H1 (cell line): ENCODE data around the gene PBX1. TPM values are rescaled to one million over a fixed set of nuclear protein-coding genes. Genes with fewer than 3 reads are reported as not detected.

ENCODE experiments used
- ATF2 ChIP-seq: IDR thresholded peaks from 2 replicates; pipeline ENCODE4 v1.6.1; 2012; ENCODE audit warnings: low read length, inconsistent platforms
- ATF3 ChIP-seq: IDR thresholded peaks from 2 replicates; pipeline ENCODE4 v1.6.1; 2011; ENCODE audit warnings: low read depth, mild to moderate bottlenecking, low read length; ENCODE audit not compliant: insufficient read depth
- BACH1 ChIP-seq: IDR thresholded peaks from 2 replicates; pipeline ENCODE4 v1.6.1; 2012; ENCODE audit warnings: low read length, improper control_type of control experiment
- CEBPB ChIP-seq: IDR thresholded peaks from 2 replicates; pipeline ENCODE4 v1.6.1; 2012; ENCODE audit warnings: low read depth, low read length
- CTBP2 ChIP-seq: IDR thresholded peaks from 2 replicates; pipeline ENCODE4 v1.7.0; 2011; ENCODE audit warnings: borderline replicate concordance, mild to moderate bottlenecking, moderate library complexity, mixed read lengths, low read length; ENCODE audit not compliant: insufficient read depth, insufficient read length
- EZH2 ChIP-seq: fragments of 200-600 bp; sonication (generic); IDR thresholded peaks from 2 replicates; pipeline ENCODE4 v1.7.1; 2012; ENCODE audit warnings: low read depth, mild to moderate bottlenecking, moderate library complexity, low read length, inconsistent platforms; ENCODE audit not compliant: severe bottlenecking
- GABPA ChIP-seq: IDR thresholded peaks from 2 replicates; pipeline ENCODE4 v1.6.1; 2011; ENCODE audit warnings: mild to moderate bottlenecking, low read length, moderate library complexity, borderline replicate concordance; ENCODE audit not compliant: insufficient read depth
- TAF7 ChIP-seq: optimal IDR thresholded peaks from 2 replicates; pipeline ENCODE3; 2011; ENCODE audit warnings: low read depth, mild to moderate bottlenecking, inconsistent platforms, low read length, moderate library complexity, borderline replicate concordance
- YY1 ChIP-seq: IDR thresholded peaks from 2 replicates; pipeline ENCODE4 v1.6.1; 2011; ENCODE audit warnings: low read depth, mild to moderate bottlenecking, low read length
- ZNF274 ChIP-seq: IDR thresholded peaks from 2 replicates; pipeline ENCODE4 v1.7.0; 2012; ENCODE audit warnings: low read length, borderline replicate concordance; ENCODE audit errors: extremely low read depth
- polyA plus RNA-seq, 7 experiments: library from polyadenylated mRNA; depleted of rRNA in 3 of 7; stranded (reverse) in 5 of 7; unstranded in 2 of 7; fragments of >200 nt in 5 of 7; fragments of 200-250 nt in 2 of 7; gene quantifications; 1 replicate in 5 of 7; 2 replicates in 1 of 7; 4 replicates in 1 of 7; pipeline versions ENCODE4 v1.2.1 to v1.2.3, GENCODE V29; 2011 to 2013; ENCODE audit warnings: missing spikeins in 2 of 7, mixed read lengths in 2 of 7
- total RNA-seq: library from RNA; stranded (reverse); fragmentation: NEBNext Ultra II Directional; extraction: Animal tissue kit (Norgen Biotek cat#: 25700); gene quantifications from 2 replicates; pipeline ENCODE4 v1.2.1, GENCODE V29; 2021

The PBX1 gene
- total and polyA plus RNA-seq, 2 of the 8 experiments (the other 6 are each of a cell fraction or from before 2014, with no cell fraction given), result 87.4 to 124 TPM

- TF ChIP-seq ATF2 (no peak), TAF7 (no peak), CEBPB (no peak), BACH1 (no peak), GABPA (no peak), ZNF274 (no peak), CTBP2 (no peak), ATF3 (no peak), YY1 (no peak), EZH2 (no peak)
Observed at GRCh38 chr1:164635803-164636731, 77.1 kb downstream of the PBX1 start (continued).
